ENCODE data around the gene POTEI.
"Not testable (repeated sequence)": the region's sequence is repeated elsewhere in the genome, so short reads cannot be mapped to it uniquely, and the experiment has no call there.

Gene POTEI

DNA sequence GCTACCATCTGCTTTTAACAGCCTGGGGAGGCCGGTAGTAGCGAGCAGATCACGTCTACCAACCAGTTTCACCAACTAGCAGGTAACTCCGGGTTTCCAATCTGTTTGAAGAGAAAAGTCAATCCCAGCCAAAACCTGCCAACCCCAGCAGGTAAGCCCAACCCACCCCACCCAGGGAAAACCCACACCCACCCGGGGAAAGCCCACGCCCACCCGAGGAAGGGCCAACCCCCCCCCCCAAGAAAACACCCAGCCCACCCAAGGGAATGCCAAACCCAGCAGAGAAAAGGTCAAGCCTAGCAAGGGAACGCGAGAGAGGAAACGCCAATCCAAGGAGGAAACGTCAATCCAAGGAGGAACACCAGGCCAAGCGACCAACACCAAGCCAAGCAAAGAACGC lies at the start of gene POTEI:
POTEI (minus strand) TSS at position 101 of the 400 bp plus-strand sequence; CDS start at position 8, 93 bp downstream.
- not testable (repeated sequence) for DNase-seq

DNA sequence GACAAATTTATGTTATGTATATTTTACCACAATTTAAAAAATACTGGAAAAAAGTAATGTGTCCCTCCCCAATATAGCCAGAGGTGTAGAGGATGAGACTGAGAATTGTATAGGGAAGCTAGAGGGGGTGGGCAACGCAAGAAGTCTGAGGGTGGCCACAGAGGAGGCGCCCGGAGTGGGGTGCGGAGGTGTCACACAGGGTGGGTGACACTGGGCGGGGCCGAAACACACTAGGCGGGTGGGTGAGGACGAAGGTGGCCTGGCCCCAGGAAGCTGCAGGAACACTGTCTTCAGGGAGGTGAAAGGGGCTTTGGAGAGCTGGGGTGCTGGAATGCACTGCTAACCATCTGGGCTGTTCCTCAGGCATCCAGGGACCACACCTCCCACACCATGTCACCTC lies 47.3 kb upstream of the POTEI start:
- DNase-seq: not testable (repeated sequence)

DNA sequence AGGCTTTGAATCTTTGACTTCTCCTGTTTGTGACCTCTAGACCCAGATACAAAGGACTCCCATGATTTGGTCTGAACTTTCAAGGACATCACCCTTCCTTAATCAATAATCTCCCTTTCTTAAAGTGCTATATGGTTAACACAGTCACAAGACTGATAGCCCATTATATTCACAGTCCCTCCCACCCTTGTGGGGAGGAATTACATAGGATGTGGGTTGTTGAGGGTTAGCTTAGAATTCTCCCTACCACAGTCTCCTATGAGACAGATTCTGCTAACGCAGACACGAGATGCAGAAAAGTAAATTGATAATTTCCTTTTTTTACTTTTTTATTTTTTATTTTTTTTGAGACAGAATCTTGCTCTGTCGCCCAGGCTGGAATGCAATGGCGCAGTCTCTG lies 45.0 kb upstream of the POTEI start:
- not testable (repeated sequence) for DNase-seq

DNA sequence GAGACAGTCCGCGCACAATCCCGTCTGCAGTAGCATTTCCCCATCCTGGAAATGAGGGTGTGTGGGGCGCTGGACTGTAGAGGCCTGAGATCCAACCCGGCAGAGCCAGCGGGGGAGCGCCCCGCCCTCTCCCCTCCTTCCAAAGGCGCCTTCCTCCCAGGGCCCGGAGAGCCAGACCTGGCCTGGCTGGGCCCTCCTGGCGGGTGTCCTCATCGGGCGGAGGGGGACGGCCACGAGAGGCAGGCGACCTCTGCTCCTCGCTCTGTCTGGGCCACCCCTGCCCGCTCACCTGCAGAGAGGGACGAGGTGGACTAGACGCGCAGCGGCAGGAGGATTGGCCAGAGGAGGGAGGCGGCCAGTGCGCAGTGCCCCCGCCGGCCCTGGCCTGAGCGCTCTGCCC lies 40.3 kb upstream of the POTEI start:
- not testable (repeated sequence) for DNase-seq

DNA sequence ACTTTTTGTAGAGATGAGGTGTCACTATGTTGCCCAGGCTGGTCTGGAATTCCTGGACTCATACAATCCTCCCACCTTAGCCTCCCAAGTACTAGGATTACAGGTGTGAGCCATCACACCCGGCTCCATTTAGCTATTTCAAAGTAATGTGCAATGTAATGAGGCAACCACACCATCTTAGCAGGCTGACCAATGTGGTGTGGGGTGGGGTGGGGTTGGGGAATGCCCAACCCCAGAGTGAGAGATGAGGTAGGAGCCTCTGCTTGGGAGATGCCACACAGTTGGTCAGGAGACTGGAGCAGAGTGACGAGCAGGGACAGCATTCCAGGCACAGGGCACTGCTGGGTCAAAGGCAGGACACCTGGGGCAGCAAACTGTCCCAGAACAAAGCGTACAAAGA lies 39.3 kb upstream of the POTEI start:
- not testable (repeated sequence) for DNase-seq

DNA sequence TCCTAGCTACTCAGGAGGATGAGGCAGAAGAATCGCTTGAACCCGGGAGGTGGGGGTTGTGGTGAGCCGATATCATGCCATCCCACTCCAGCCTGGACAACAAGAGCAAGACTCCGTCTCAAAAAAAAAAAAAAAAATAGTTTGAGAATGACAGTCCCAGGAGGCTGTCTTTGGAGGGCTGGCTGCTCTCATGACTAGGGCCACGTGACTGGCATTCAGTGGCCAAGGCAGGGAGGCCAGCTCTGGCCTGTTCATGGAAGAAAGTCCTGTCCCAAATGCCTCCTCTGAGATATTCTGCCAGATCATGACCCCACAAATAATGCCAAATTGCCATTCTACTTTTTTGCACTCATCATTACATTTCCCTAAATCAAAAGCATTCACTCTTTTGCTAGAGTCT lies 35.9 kb upstream of the POTEI start:
- not testable (repeated sequence) for DNase-seq

DNA sequence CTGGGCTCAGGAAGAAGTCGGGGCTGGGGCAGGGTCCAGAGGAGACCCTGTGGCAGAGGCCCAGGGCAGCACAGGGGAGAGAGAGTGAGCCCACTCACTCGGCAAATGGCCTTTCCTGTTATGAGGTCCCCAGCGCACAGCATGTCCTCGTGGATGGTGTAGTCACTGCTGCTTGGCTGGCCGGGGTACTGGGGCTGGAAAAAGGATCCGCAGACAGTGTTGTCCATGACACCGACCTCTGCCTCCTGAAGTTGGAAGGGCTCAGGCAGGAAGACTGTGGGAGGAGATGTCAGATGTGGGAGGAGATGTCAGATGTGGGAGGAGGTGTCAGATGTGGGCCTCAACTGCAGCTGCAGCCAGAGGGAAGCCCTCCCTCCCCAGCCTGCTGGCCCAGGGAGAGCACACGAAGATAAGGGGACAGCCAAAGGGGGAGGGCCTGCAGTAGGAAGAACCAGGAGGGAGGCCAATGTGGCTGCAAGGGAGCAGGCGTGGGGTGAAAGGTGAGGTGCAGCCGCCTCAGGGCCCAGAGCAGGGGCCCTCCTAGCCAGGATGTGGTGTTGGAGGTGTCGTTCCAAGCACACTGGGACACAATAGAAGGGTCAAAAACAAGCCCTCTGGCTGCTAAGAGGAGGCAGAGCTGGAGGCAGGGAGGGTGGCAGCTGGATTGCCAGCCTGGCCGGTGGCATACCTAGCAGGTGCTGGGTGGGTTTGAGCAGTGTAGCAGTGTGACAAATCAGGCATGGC lies 34.8 kb upstream of the POTEI start:
- not testable (repeated sequence) for DNase-seq

DNA sequence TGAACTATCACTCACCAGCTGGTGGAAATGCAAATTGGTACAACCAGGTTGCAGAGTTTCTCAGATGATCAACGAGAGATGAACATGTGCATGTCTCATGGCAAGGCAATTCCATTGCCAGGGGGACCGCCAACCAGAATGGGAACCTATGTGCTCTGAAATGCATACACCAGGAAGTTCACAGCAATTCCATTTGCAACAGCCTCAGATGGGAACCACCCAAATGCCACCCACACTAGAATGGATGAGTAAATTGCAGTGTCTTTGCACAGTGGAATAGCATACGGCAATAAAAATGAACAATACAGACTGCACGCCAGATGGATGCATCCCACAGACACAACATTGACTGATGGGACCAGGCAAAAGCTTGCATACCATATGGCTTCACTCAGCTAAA lies 33.7 kb upstream of the POTEI start:
- not testable (repeated sequence) for DNase-seq

DNA sequence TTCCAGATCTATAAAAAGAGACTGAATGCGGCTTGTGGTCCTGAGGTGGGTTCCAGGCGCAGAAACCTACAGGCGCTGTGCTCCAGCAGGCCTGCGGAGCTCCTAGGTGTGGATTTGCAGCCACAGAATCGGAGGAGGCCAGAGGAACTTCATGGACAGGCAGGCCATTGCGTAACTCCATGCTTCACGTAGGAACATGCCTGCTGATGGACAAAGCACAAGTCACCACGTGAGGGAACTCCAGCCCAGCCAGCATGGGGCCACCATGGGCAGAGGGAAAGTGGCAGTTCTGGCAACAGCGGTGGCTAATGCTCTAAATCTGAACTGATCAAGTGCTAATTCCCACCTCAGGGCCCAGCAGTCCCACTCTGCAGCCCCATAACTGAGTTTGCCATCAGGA lies 29.1 kb upstream of the POTEI start:
- not testable (repeated sequence) for DNase-seq

DNA sequence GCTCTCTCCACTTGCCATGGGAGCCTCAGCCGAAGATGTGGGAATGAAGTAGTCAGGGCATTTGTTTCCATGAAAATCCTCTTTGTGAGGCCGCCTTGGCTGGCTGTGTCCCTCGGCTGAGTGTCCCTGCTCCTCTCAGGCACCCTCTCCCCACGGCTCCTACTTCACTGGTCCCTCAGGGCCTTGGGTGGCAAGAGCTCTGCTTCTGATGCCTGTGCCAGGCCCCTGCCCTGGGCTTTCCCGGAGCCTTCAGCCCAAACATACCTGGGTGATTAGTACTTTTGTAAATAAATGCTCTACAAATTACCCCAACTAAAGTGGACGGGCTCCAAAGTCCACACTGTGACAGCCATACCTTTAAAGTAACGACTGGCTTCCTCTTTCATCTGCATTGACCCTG lies 27.5 kb upstream of the POTEI start:
- DNase-seq: not testable (repeated sequence)

DNA sequence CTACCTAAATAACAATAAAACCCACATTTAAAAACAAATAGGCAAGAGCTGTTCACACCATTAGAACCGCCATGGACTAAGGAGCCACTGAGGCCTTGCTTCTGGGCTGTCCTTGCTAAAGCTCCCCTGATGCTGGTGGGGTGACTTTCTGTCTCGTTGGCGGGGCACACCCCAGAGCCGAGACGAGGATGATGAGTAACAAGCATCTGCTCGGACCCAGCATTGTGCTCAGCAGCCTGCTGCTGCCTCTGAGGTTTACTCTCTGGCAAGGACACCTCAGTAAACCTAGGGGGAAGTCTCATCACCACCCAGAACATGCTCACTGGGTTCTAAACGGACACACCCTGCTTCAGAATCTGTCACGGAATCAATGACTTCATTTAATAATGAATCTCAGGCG lies 22.5 kb upstream of the POTEI start:
- DNase-seq: not testable (repeated sequence)

DNA sequence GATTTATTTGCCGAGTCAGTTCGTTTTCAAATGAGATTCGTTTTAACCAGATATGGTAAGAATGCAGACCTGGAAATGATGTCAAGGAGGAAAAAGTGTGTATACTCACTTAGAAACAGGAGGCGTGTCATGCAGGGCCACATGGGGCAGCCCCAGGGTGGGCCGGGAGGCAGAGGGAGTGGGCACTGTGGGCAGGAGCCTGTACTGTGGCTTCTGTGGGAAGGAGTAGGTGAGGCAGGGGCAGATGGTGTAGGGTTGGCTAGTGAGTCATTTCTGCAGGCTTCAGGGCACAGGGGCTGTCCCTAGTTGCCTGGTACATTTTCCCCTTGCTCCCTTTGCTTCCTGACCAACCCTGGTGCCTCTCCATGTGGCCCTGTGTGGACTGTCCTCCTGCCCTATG lies 22.1 kb upstream of the POTEI start:
- DNase-seq: not testable (repeated sequence)

DNA sequence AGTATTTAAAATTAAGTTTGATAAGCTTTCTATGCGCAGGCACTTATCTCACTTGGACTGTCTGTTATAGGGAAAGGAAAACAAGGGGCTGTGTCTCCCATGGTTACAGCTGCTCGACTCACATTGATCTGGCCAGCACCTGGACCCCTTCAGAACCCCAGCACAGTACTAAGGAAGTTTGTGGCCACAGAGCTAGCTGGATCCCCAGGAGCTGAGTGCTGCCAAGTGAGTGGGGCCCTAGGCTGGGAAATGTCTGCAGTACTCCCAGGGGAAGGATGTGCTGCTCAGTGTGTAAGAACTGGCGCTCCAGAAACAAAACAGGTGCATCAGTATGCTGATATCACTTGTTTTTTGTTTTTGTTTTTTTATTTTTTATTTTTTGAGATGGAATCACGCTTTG lies 21.1 kb upstream of the POTEI start:
- DNase-seq: not testable (repeated sequence)

DNA sequence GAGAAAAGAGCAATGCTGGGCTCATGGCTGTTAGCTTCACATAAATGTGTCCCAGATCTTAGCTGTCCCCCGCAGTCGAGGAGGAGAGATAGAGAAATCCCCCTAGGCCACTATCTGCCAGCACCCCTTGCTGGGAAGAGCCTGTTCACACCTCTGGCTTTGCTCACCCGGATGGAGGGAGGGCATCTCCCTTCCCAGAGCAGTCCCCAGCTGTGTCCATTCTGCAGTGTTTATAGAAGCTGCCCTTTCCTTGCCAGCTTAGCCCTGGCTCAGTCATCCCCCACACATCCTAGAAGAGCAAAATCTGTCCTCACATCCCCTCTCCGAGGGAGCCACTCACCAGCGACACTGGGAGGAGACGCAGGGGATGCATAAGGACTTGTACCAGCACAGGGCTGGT lies 20.4 kb upstream of the POTEI start:
- not testable (repeated sequence) for DNase-seq

DNA sequence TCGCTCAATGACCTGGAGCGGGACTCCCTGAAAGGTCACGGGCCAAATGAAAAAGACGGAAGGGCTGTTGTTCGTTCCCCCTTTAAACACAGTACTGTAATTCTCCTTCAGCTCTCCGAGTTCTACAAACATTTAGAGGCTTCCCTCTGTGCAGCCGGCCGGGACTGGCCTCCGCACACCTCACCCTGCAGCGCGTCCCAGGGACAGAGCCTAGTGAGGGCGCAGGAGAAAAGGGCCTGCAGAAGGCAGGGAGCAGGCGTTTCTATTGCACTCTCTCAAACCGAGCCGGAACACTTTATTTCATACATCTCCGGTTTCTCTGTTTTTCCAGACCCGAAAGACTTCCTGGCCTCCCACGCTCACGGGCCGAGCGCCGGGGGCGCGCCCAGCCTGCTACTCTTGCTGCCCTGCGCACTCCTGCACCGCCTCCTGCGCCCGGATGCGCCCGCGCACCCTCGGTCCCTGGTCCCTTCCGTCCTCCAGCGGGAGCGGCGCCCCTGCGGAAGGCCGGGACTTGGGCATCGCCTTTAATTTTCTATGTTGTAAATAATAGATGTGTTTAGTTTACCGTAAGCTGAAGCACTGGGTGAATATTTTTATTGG lies 18.3 kb upstream of the POTEI start:
- not testable (repeated sequence) for DNase-seq

DNA sequence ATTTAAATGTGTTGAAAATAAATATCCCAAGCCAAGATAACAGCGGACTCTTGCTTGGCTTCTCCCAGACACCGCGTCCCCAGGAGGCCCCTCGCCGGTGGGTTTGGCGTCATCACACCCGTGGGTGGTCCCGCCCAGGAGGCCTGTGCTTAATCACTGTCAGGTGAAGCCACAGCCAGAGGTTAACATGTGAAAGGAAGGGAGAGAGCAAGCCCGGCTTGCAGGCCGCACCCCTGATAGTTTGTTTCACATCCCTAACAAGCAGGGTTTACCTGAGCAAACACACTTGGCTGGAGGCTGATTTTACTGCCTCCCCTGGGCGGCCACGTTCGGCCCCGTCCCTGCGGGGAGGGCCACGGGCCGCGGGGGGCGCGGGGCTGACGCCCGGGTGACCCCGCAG lies 13.3 kb upstream of the POTEI start:
- DNase-seq: not testable (repeated sequence)

DNA sequence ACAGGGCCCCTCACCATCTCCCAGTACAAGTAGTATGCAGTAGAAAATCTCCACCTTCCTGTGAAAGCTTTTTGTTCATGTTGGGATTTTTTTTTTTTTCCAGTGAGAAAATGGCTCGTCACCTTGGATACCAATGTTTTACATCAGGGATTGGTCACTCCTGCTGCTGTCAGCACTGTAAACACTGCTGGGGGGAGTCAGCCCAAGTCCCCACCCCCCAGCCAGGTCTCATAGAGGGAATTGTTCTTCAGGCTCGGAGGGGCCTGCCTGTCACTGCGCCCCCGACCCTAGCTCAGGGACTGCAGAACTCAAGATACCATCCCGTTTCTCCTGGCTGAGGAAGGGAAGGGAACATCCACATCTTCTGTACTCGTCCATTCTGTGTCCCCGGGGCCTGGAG lies 11.9 kb upstream of the POTEI start, which contains the start of gene CFC1B:
CFC1B (plus strand) TSS at position 231 of the 400 bp plus-strand sequence. CDS start 263 bp downstream, outside the sequence.
- not testable (repeated sequence) for DNase-seq

DNA sequence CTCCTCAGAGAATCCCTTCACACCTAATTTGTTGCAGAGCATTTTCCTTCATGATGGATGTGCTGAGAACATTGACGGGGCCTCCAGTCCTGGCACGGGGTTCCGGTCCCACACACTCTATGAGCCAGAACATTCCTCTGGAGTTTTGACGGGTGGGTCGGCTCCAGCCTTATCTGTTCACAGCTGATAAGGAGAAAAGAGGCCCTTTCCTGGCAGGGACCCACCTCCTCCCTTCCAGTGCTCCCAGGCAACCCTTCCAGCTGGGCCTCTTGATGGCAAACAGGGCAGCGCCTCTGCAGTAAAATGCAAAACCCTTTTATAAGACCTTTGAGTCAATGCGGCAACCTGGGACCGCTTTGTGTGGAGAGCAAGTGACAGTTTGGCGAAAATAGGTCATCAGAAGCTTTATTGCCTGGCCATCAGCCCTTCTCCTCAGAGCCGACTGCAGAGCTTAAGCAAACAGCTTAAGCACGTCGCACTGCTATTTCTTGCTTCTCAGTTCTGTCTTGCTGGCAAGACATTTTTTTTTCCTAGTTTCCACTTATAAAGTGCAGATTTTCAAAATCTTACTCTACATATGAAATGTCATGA lies 9.5 kb upstream of the POTEI start:
- not testable (repeated sequence) for DNase-seq

DNA sequence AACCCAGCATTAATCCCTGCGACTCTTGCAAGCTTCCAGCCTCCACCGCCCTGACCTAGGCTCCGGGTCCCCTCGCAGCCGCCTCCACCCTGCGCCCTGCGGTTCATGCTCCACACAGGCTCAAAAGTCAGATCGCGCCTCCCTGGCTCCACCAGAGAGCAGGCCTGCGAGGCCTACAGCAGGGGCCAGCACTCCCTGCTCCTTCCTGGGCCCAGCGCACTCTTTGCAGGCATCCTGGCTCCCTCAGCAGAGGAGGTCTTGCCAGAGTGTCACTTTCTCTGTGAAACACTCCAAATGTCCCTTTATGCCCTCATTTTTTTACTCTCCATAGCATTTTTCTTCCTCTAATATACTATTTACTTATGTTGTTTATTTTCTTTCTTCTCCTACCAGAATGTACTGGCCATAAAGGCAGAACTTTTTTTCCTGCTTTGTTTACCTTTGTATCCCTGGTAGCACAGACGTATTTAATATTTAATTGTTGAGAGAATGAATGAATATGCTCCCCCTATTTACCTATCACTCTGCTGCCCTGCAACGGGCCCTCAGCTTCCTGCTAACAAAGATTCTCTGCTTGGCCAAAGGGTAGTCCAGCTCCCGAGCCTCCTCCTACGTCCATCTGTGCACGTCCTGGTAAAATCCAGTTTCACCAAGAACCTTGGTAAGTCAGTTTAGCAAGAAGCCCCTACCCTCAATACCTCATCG lies 2.8 kb upstream of the POTEI start:
- DNase-seq: not testable (repeated sequence)

DNA sequence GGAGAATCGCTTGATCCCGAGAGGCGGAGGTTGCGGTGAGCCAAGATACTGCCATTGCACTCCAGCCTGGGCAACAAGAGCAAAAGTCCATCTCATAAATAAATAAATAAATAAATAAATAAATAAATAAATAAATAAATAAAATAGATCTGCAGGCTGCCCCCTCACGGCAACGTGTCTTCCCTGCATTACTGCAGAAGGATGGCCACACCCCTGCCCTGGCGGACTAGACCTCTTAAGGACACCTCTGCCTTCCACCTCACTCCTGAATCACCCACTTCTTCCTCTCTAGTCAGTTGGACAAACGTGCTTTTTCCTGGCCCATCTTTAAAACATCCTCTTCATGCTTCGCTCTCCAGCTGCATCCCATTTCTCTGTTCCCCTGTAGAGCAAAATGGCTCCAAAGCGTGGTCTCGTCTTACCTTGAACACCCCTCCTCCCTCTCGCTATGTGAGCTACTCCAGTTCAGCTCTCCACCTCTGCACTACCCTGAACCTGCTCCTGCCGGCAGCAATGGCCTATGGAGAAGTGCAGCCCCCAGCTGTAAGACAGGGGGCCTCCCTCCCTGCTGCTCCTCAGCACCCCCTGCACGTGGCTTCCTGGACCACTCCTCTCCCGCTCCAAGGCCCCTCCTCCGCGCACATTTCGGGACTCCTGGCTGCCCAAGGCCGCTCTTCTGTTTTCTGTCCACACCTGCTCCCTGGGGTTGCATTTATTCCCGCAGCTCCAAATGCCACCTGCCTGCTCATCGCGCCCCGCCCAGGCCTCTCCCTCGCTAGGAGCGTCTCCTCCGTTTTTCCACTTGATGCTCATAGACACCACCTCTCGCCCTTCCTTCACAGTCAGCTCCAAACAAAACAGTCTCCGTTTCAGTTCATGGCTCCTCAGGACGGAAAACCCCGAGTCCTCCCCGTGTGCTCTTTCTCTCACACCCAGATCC lies 1.9 kb upstream of the POTEI start:
- DNase-seq: not testable (repeated sequence)

DNA sequence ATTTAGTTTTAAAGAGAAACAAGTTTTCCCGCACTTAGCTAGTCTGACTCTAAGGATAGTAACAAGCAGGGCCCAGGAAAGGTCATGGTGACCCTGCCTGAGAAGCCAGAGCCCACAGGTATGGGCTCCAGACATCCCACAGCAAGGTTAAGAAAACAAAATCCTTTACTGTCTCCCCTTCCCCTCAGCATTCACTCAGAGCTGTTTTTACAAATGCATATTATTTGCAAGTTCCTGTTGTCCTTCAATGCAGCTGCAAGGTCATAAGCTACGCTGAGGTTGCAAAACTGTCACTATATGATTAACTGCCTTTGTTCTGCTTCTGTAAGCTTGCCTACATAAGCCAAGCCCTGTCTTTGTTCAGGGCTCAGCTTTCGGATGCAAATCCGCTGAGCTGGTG lies 18.1 kb downstream of the POTEI start:
- DNase-seq: not testable (repeated sequence)

DNA sequence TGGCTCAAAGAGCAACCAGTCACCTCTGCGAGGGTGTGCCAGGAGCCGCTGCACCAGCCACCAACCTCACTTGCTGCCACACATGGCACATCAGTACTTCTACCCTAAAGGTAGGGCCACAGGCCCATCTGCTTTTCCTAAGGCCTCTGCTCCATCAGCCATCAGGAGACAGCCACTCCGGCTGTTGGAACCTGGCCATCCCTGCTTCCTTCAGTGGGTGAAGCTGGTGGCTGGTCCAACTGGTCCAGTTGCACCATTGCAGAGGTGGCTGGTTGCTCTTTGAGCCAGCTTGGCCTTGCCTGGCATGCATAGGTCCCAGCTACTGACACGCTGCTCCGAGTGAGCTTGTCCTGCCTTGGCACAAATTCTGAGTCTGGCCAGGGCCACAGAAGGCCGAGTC lies 53.7 kb downstream of the POTEI start:
- not testable (repeated sequence) for DNase-seq
